Liver (tissue), 9 donors: ENCODE data around the gene NAT9. TPM values are rescaled to one million over a fixed set of nuclear protein-coding genes. Genes with fewer than 3 reads are reported as not detected.

Experiments
- DNase-seq: peaks from one replicate; pipeline ENCODE4 v3.0.0-alpha.2; 2017; ENCODE audit warnings: low spot score
- H3K27ac ChIP-seq, 2 donors: one replicate each; pipeline ENCODE4 v1.7.0; 2013; ENCODE audit warnings: inconsistent platforms in 2 of 2, low read length in 2 of 2, control low read depth in 1 of 2, low read depth in 1 of 2, mild to moderate bottlenecking in 1 of 2
- H3K27me3 ChIP-seq, 4 donors: one replicate each; pipeline versions ENCODE4 v1.6.1 to v1.7.0; 2013; ENCODE audit warnings: low read length in 3 of 4, inconsistent platforms in 1 of 4, mild to moderate bottlenecking in 1 of 4, moderate library complexity in 1 of 4; ENCODE audit not compliant: control insufficient read depth in 4 of 4, insufficient read depth in 4 of 4
- H3K36me3 ChIP-seq, 4 donors: one replicate each; pipeline versions ENCODE4 v1.6.1 to v1.7.0; 2013; ENCODE audit warnings: low read length in 3 of 4, mild to moderate bottlenecking in 3 of 4, low read depth in 1 of 4, moderate library complexity in 1 of 4; ENCODE audit not compliant: control insufficient read depth in 4 of 4, insufficient read depth in 3 of 4
- H3K4me1 ChIP-seq, 4 donors: one replicate each; pipeline versions ENCODE4 v1.6.1 to v1.7.0; 2013; ENCODE audit warnings: low read length in 3 of 4, mild to moderate bottlenecking in 3 of 4, moderate library complexity in 1 of 4; ENCODE audit not compliant: control insufficient read depth in 4 of 4, insufficient read depth in 4 of 4
- H3K4me3 ChIP-seq, 3 donors: one replicate each; pipeline versions ENCODE4 v1.6.1 to v1.7.0; 2013; ENCODE audit warnings: low read length in 3 of 3, control low read depth in 1 of 3, low read depth in 1 of 3, mild to moderate bottlenecking in 1 of 3
- H3K9ac ChIP-seq, 2 donors: one replicate each; pipeline ENCODE4 v1.7.0; 2013; ENCODE audit warnings: low read length in 2 of 2, mild to moderate bottlenecking in 2 of 2, moderate library complexity in 2 of 2, control low read depth in 1 of 2, low read depth in 1 of 2
- H3K9me3 ChIP-seq, 4 donors: one replicate each; pipeline versions ENCODE4 v1.6.1 to v1.7.0; 2013; ENCODE audit warnings: low read length in 3 of 4; ENCODE audit not compliant: control insufficient read depth in 4 of 4
- ATF3 ChIP-seq: IDR thresholded peaks from 2 replicates; pipeline ENCODE4 v1.6.1; 2016; ENCODE audit warnings: antibody characterized with exemption
- CTCF ChIP-seq: fragments of 150-350 bp; IDR thresholded peaks from 2 replicates; pipeline ENCODE4 v1.5.1; 2017; ENCODE audit warnings: improper control_type of control experiment, low read depth, low read length; ENCODE audit not compliant: missing input control
- EGR1 ChIP-seq, 2 donors: IDR thresholded peaks; 2 replicates each; pipeline ENCODE4 v1.6.1; 2016 to 2018; ENCODE audit warnings: antibody characterized with exemption in 2 of 2, low read depth in 2 of 2
- FOXA1 ChIP-seq: IDR thresholded peaks from 2 replicates; pipeline ENCODE4 v1.6.1; 2016; ENCODE audit warnings: antibody characterized with exemption
- FOXA2 ChIP-seq: IDR thresholded peaks from 2 replicates; pipeline ENCODE4 v1.6.1; 2016; ENCODE audit warnings: antibody characterized with exemption
- GABPA ChIP-seq, 2 donors: IDR thresholded peaks in 1 of 2; conservative IDR thresholded peaks in 1 of 2; 2 replicates each; pipeline ENCODE4 v1.6.1; 2016; ENCODE audit warnings: antibody characterized with exemption in 2 of 2, mild to moderate bottlenecking in 1 of 2, moderate library complexity in 1 of 2
- HNF4A ChIP-seq, 2 donors: conservative IDR thresholded peaks; 2 replicates each; pipeline ENCODE4 v1.6.1; 2016; ENCODE audit warnings: antibody characterized with exemption in 2 of 2, mild to moderate bottlenecking in 2 of 2
- HNF4G ChIP-seq: IDR thresholded peaks from 2 replicates; pipeline ENCODE4 v1.6.1; 2016; ENCODE audit warnings: antibody characterized with exemption
- JUND ChIP-seq, 2 donors: IDR thresholded peaks; 2 replicates each; pipeline ENCODE4 v1.6.1; 2016; ENCODE audit warnings: antibody characterized with exemption in 2 of 2
- MAX ChIP-seq: IDR thresholded peaks from 2 replicates; pipeline ENCODE4 v1.6.1; 2016; ENCODE audit warnings: antibody characterized with exemption
- REST ChIP-seq: IDR thresholded peaks from 2 replicates; pipeline ENCODE4 v1.6.1; 2016; ENCODE audit warnings: antibody characterized with exemption, mild to moderate bottlenecking
- RXRA ChIP-seq, 2 donors: IDR thresholded peaks; 2 replicates each; pipeline ENCODE4 v1.6.1; 2017 to 2018; ENCODE audit warnings: antibody characterized with exemption in 2 of 2, mild to moderate bottlenecking in 1 of 2
- SP1 ChIP-seq: IDR thresholded peaks from 2 replicates; pipeline ENCODE4 v1.6.1; 2018; ENCODE audit warnings: antibody characterized with exemption, mild to moderate bottlenecking
- TAF1 ChIP-seq: conservative IDR thresholded peaks from 2 replicates; pipeline ENCODE4 v1.6.1; 2016; ENCODE audit warnings: antibody characterized with exemption, mild to moderate bottlenecking
- ZBTB33 ChIP-seq: IDR thresholded peaks from 2 replicates; pipeline ENCODE4 v1.6.1; 2016; ENCODE audit warnings: antibody characterized with exemption
- WGBS: extraction: QIAGEN DNeasy Blood & Tissue Kit; methylation state at CpG from one replicate; pipeline ENCODE4 v1.1.7; 2013; 5-methylcytosine and 5-hydroxymethylcytosine counted together
- polyA plus RNA-seq, 2 donors: library from polyadenylated mRNA; stranded (reverse) in 1 of 2; unstranded in 1 of 2; fragments of 200-250 nt in 1 of 2; fragments of >200 nt in 1 of 2; fragmentation: Nextera tagmentation in 1 of 2; extraction: Ambion mirVana in 1 of 2; gene quantifications; one replicate each; pipeline versions ENCODE4 v1.2.1 to v1.2.3, GENCODE V29; 2013 to 2015
- total RNA-seq, 2 donors: library from RNA; depleted of rRNA; stranded (reverse); fragments of >200 nt; gene quantifications; one replicate each; pipeline ENCODE4 v1.2.3, GENCODE V29; 2014
- donor health status: healthy.
- donor health status: healthy.
- donor health status: healthy.
- donor health status: healthy.
- donor health status: healthy.

The NAT9 gene
- total and polyA plus RNA-seq, 4 donors = 8.1 to 25.5 (median 17.1) TPM

GRCh38 chr17:74750039-74750326 is 26.2 kb downstream of the NAT9 start:
- 24% methylated on average over 6 of the region's 6 CpGs for WGBS
- Histone ChIP-seq H3K9me3 (no peaks in the 10 kb centered on the region), H3K9ac (peak overlapping the region; percentile 77 to 95), H3K27ac (peak overlapping the region; percentile 83 to 89), H3K4me1 (peaks cover 22 to 63% (median 40%) of the 10 kb centered on the region in 4 donors), H3K27me3 (no peaks in the 10 kb centered on the region), H3K36me3 (no peaks in the 10 kb centered on the region), H3K4me3 (peak overlapping the region; percentile 76 to 96 (median 94))
- no peak for TF ChIP-seq MAX
- no peak for TF ChIP-seq FOXA1
- no peak for TF ChIP-seq REST
- no peak for TF ChIP-seq HNF4G
- no peak for TF ChIP-seq ATF3
- TF ChIP-seq GABPA (IDR thresholded peaks at IDR 0.05 in 1 of 2, conservative IDR thresholded peaks at IDR 0.05 in 1 of 2) = no peak
- TF ChIP-seq SP1 = no peak
- TF ChIP-seq EGR1 (IDR thresholded peaks at IDR 0.05; ENCODE audit: low read depth in 2 of 2) = no peak
- no peak for TF ChIP-seq CTCF
- DNase-seq = no peak

- H3K27me3 ChIP-seq = no peaks in the 10 kb centered on the region
- peak overlapping the region; percentile 77 to 95 for H3K9ac ChIP-seq
- H3K9me3 ChIP-seq = no peaks in the 10 kb centered on the region
- H3K4me3 ChIP-seq = peak overlapping the region; percentile 76 to 96 (median 94)
- no peak for DNase-seq
- no peaks in the 10 kb centered on the region for H3K36me3 ChIP-seq
- H3K27ac ChIP-seq = peak overlapping the region; percentile 83 to 89
- WGBS = 2% methylated on average over 46 of the region's 46 CpGs
- H3K4me1 ChIP-seq = peaks cover 23 to 62% (median 41%) of the 10 kb centered on the region in 4 donors
- no peak for TF ChIP-seq CTCF
- TF ChIP-seq HNF4G = no peak
- no peak for TF ChIP-seq MAX
- no peak for TF ChIP-seq SP1
- no peak for TF ChIP-seq EGR1 (IDR thresholded peaks at IDR 0.05; ENCODE audit: low read depth in 2 of 2)
- no peak for TF ChIP-seq HNF4A (conservative IDR thresholded peaks at IDR 0.05)
- TF ChIP-seq REST = no peak
- TF ChIP-seq JUND (IDR thresholded peaks at IDR 0.05) = no peak
- no peak for TF ChIP-seq TAF1
- TF ChIP-seq ZBTB33 = no peak
- no peak for TF ChIP-seq GABPA (IDR thresholded peaks at IDR 0.05 in 1 of 2, conservative IDR thresholded peaks at IDR 0.05 in 1 of 2)
- TF ChIP-seq FOXA2 = no peak
- TF ChIP-seq RXRA (IDR thresholded peaks at IDR 0.05) = no peak
These were observed 26.7 kb downstream of the NAT9 start for GRCh38 chr17:74749279-74750038.
